HEK293T (cell line): ENCODE results near the gene FAM8A1.
"Not testable (repeated sequence)": the region's sequence is repeated elsewhere in the genome, so short reads cannot be mapped to it uniquely, and the experiment has no call there.

Experiments used
- CTCF ChIA-PET: fragments of 350-600 bp; formaldehyde crosslinking; extraction: SDS; loops from one replicate; lab custom pipeline; 2021; ENCODE audit warnings: antibody characterized with exemption, inconsistent platforms; lab: Yijun Ruan, JAX
- POLR2A ChIA-PET: fragments of 350-600 bp; formaldehyde crosslinking; extraction: SDS; loops from one replicate; lab custom pipeline; 2020; ENCODE audit warnings: antibody characterized with exemption, inconsistent platforms; lab: Yijun Ruan, JAX
- DNase-seq: peaks from one replicate; pipeline ENCODE4 v3.0.0; 2012; ENCODE audit warnings: mixed read lengths; ENCODE audit errors: extremely low spot score
- ARNT ChIP-seq: fragments of 450-650 bp; IDR thresholded peaks from 2 replicates; pipeline ENCODE4 v1.6.1; 2017; ENCODE audit warnings: mild to moderate bottlenecking
- BHLHE40 ChIP-seq: fragments of 450-650 bp; IDR thresholded peaks from 2 replicates; pipeline ENCODE4 v1.6.1; 2016; ENCODE audit warnings: mild to moderate bottlenecking, moderate library complexity, borderline replicate concordance
- CTBP1 ChIP-seq: fragments of 450-650 bp; IDR thresholded peaks from 2 replicates; pipeline ENCODE4 v1.6.1; 2016; ENCODE audit warnings: borderline replicate concordance
- ELF4 ChIP-seq: fragments of 450-650 bp; IDR thresholded peaks from 2 replicates; pipeline ENCODE4 v1.6.1; 2017; ENCODE audit warnings: antibody characterized with exemption
- FOXA1 ChIP-seq: fragments of 450-650 bp; IDR thresholded peaks from 2 replicates; pipeline ENCODE4 v1.6.1; 2016; ENCODE audit warnings: mild to moderate bottlenecking
- FOXK2 ChIP-seq: fragments of 450-650 bp; IDR thresholded peaks from 2 replicates; pipeline ENCODE4 v1.6.1; 2016; ENCODE audit warnings: mild to moderate bottlenecking
- FOXM1 ChIP-seq: fragments of 450-650 bp; IDR thresholded peaks from 2 replicates; pipeline ENCODE4 v1.6.1; 2017; ENCODE audit warnings: mild to moderate bottlenecking, borderline replicate concordance
- HDGF ChIP-seq: fragments of 450-650 bp; IDR thresholded peaks from 2 replicates; pipeline ENCODE4 v1.6.1; 2017; ENCODE audit warnings: antibody characterized with exemption, borderline replicate concordance
- L3MBTL2 ChIP-seq: fragments of 450-650 bp; conservative IDR thresholded peaks from 2 replicates; pipeline ENCODE4 v1.6.1; 2016; ENCODE audit warnings: mild to moderate bottlenecking
- LEF1 ChIP-seq: fragments of 450-650 bp; IDR thresholded peaks from 2 replicates; pipeline ENCODE4 v1.6.1; 2017; ENCODE audit warnings: mild to moderate bottlenecking, borderline replicate concordance
- NFRKB ChIP-seq: fragments of 450-650 bp; IDR thresholded peaks from 2 replicates; pipeline ENCODE4 v1.6.1; 2016; ENCODE audit warnings: mild to moderate bottlenecking, moderate library complexity
- SP1 ChIP-seq: fragments of 450-650 bp; IDR thresholded peaks from 2 replicates; pipeline ENCODE4 v1.6.1; 2017
- SUZ12 ChIP-seq: fragments of 450-650 bp; IDR thresholded peaks from 2 replicates; pipeline ENCODE4 v1.6.1; 2016; ENCODE audit warnings: mild to moderate bottlenecking
- TARDBP ChIP-seq: fragments of 450-650 bp; IDR thresholded peaks from 2 replicates; pipeline ENCODE4 v1.6.1; 2016
- ZNF384 ChIP-seq: fragments of 450-650 bp; IDR thresholded peaks from 2 replicates; pipeline ENCODE4 v1.6.1; 2016
- TF ChIP-seq, protein P1 (sequence below): fragments of 450-650 bp; IDR thresholded peaks from 2 replicates; pipeline ENCODE4 v1.6.1; 2016

Gene FAM8A1

DNA sequence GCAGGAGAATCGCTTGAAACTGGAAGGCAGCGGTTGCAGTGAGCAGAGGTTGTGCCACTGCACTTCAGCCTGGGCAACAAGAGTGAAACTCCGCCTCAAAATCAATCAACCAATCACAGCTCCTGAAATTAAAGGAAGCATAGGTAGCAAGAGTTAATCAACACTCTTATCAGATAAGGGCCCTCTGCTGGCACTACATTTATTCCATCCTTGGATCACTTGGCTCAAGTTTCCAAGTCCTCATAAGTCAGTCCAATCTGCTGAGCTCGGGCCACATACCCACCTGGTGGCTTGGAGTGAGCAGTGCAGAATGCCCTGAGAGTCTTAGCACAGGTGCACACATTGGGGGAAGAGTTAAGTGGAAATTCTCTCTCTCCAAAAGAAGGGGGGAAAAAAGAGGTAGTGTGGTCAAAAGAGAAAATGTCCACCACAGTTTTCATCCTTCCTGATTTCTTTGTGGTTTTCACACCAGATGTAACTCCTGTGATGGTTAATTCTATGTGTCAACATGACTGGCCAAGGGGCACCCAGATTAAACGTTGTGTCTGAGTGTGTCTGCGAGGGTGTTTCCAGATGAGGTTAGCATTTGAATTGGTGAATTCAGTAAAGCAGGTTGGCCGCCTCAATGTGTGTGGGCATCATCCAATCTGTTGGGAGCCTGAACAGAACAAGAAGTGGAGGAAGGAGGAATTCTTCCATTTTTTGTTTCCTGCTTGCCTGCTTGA is 14.2 kb upstream of the FAM8A1 start:
- peak; percentile 23 for DNase-seq
- CTCF ChIA-PET = interaction anchor here (0.6 to 1.1 kb wide), 3 partner anchors 18 to 431 kb away, joined by 3 to 4 read pairs (median 3); no protein-coding TSS in a partner anchor

DNA sequence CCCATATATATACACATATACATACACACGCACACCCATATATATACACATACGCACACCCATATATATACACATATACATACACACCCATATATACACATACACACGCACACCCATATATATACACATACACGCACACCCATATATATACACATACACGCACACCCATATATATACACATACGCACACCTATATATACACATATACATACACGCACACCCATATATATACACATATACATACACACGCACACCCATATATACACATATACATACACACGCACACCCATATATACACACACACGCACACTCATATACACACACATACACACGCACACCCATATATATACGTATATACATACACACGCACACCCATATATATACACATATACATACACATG is 13.5 kb upstream of the FAM8A1 start:
- POLR2A ChIA-PET, CTCF ChIA-PET, DNase-seq: not testable (repeated sequence)

More for the DNA sequence above, 14.2 kb upstream of the FAM8A1 start:
- POLR2A ChIA-PET = no interaction called here
- TF ChIP-seq L3MBTL2 (no peak), FOXM1 (no peak), SUZ12 (no peak), BHLHE40 (no peak), FOXK2 (no peak)
- TF ChIP-seq, protein P1, sequence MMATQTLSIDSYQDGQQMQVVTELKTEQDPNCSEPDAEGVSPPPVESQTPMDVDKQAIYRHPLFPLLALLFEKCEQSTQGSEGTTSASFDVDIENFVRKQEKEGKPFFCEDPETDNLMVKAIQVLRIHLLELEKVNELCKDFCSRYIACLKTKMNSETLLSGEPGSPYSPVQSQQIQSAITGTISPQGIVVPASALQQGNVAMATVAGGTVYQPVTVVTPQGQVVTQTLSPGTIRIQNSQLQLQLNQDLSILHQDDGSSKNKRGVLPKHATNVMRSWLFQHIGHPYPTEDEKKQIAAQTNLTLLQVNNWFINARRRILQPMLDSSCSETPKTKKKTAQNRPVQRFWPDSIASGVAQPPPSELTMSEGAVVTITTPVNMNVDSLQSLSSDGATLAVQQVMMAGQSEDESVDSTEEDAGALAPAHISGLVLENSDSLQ = no peak

DNA sequence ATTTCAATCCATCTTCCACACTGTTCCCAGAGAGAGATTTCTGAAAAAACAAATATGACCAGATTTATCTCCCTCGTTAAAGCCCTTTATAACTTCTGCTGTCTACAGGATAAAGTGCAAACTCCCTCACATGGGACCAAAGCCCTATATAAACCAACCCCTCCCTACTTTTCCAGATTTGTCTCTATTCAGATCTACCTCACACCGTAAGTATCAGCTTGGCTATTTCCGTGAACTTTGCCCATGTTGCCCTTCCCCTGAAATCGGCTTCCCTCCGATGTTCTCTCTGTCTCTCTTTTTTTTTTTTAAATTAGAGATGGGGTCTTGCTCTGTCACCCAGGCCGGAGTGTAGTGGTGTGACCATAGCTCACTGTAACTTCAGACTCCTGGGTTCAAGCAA is 12.1 kb upstream of the FAM8A1 start:
- DNase-seq = no peak
- CTCF ChIA-PET = interaction anchor here (0.6 kb wide), 1 partner anchor 230 kb away, joined by 3 read pairs; no protein-coding TSS in a partner anchor
- TF ChIP-seq L3MBTL2 = no peak
- POLR2A ChIA-PET = no interaction called here

- TF ChIP-seq SP1 (no peak), ZNF384 (no peak), ELF4 (no peak), FOXA1 (no peak), TARDBP (no peak), CTBP1 (no peak)
- ChIA-PET CTCF (interaction anchor here (0.7 kb wide), 1 partner anchor 523 kb away, joined by 3 read pairs; no protein-coding TSS in a partner anchor), POLR2A (interaction anchor here (1.3 kb wide), 1 partner anchor 10 kb away, joined by 4 read pairs; the partner anchor contains the start of gene FAM8A1)
- DNase-seq = no peak
Observed at GRCh38 chr6:17589406-17590096, 10.6 kb upstream of the FAM8A1 start.

GRCh38 chr6:17591287-17591686 is 8.8 kb upstream of the FAM8A1 start:
- no peak for DNase-seq
- TF ChIP-seq SP1 (no peak), ARNT (no peak), NFRKB (no peak), FOXK2 (no peak), ZNF384 (no peak), SUZ12 (no peak), FOXA1 (no peak), FOXM1 (no peak), ELF4 (no peak), L3MBTL2 (no peak)
- TF ChIP-seq, protein P1 = no peak
- ChIA-PET POLR2A (no interaction called here), CTCF (no interaction called here)

- CTCF ChIA-PET = no interaction called here
- no peak for DNase-seq
- POLR2A ChIA-PET = no interaction called here
- TF ChIP-seq ELF4 = no peak
- TF ChIP-seq CTBP1 = no peak
- no peak for TF ChIP-seq SUZ12
Observed at GRCh38 chr6:17593246-17593645, 6.9 kb upstream of the FAM8A1 start.

GRCh38 chr6:17596085-17596484 is 4.0 kb upstream of the FAM8A1 start:
- DNase-seq = no peak
- POLR2A ChIA-PET = no interaction called here
- TF ChIP-seq LEF1 (no peak), ARNT (no peak), FOXK2 (no peak), L3MBTL2 (no peak), CTBP1 (no peak), ELF4 (no peak), BHLHE40 (no peak), TARDBP (no peak), NFRKB (no peak), SUZ12 (no peak), ZNF384 (no peak), SP1 (no peak), FOXM1 (no peak), FOXA1 (no peak), HDGF (no peak)
- TF ChIP-seq, protein P1 = no peak
- CTCF ChIA-PET = no interaction called here
